ENCODE results near the gene TMEM72. TPM values are rescaled to one million over a fixed set of nuclear protein-coding genes. Genes with fewer than 3 reads are reported as not detected.

The TMEM72 gene
- polyA plus RNA-seq, 2 of the 4 experiments (the other 2 are of a cell fraction) = not detected

- 68% methylated on average over 6 of the region's 6 CpGs for WGBS (ENCODE audit: missing lambda C conversion rate)
- FAIRE-seq (no peak), DNase-seq (ENCODE audit: low read depth in 1 of 2, low spot score in 1 of 2) (no peak), ATAC-seq (no peak)
- ChIA-PET POLR2A (interaction anchor here (1.4 kb wide), 1 partner anchor 13 kb away, joined by 5 read pairs; the partner anchor contains the start of gene RASSF4), CTCF (interaction anchor here (0.6 to 9.7 kb wide), 6 partner anchors 9 to 1653 kb away, joined by 3 to 69 read pairs (median 4); no protein-coding TSS in a partner anchor)
- Histone ChIP-seq H3K9me3 (no peaks in the 10 kb centered on the region), H3K4me1 (peaks cover 14% of the 10 kb centered on the region), H3K4me3 (no peak overlapping the region), H3K27ac (no peak overlapping the region), H3K4me2 (no peak overlapping the region)
- no peak for TF ChIP-seq MAX (IDR thresholded peaks at IDR 0.05)
- TF ChIP-seq, protein P1, sequence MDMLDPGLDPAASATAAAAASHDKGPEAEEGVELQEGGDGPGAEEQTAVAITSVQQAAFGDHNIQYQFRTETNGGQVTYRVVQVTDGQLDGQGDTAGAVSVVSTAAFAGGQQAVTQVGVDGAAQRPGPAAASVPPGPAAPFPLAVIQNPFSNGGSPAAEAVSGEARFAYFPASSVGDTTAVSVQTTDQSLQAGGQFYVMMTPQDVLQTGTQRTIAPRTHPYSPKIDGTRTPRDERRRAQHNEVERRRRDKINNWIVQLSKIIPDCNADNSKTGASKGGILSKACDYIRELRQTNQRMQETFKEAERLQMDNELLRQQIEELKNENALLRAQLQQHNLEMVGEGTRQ (IDR thresholded peaks at IDR 0.05) = no peak
- no peak for TF ChIP-seq HOXB5 (CRISPR knock-in tag; IDR thresholded peaks at IDR 0.05)
- no peak for TF ChIP-seq NPAS2 (CRISPR knock-in tag; IDR thresholded peaks at IDR 0.05; ENCODE audit: borderline replicate concordance)
- TF ChIP-seq EHMT2 (IDR thresholded peaks at IDR 0.05; ENCODE audit: low read depth) = no peak
- no peak for TF ChIP-seq KDM5A (IDR thresholded peaks at IDR 0.05)
- TF ChIP-seq CHD2 (IDR thresholded peaks at IDR 0.05; ENCODE audit: low read length, partially characterized antibody) = no peak
Observed at GRCh38 chr10:44972874-44973306, 61.8 kb downstream of the TMEM72 start.

DNA sequence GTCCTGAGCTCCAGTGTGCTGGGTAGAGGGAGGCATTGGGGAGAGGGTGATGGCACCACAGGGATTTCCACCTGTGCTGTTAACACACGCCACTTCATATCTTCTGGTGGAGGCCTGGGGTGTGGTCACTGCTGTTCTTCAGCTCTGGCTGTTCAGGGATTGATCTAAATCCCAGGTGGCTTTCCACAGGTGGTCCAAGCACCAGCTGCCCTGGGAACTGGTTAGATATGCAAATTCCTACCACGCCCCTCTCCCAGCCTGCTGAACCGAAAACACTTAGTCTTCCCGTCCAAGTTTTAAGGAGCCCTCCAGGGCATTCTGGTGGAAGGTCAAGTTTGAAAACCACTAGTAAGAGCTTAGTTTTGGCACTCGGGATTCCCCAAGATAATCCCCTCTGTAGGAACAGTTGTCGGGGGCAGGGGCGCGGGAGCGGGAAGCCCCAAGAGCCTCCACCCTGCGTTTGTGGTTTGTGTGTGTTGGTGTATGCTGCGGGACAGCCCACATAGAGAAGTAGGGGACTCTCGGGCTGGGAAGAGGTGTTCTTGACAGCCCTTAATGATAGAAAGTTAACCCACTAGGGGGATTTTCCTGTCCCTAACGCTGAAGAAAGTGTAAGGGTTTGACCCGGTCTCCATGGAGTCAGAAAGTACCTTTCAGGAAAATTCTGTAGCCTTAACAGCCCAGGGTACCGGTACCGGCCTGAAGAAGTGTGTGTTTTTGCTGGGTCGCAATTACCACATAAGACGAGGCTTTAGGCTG is 62.4 kb downstream of the TMEM72 start:
- H3K4me3 ChIP-seq = no peak overlapping the region
- 95% methylated on average over 17 of the region's 18 CpGs for WGBS (ENCODE audit: missing lambda C conversion rate)
- no peak for TF ChIP-seq PBX3 (IDR thresholded peaks at IDR 0.05)
- no peak for TF ChIP-seq JUN (IDR thresholded peaks at IDR 0.05)
- no peak for TF ChIP-seq MYC (IDR thresholded peaks at IDR 0.05; ENCODE audit: borderline replicate concordance, low read length)
- no peak for TF ChIP-seq HEYL (CRISPR knock-in tag; IDR thresholded peaks at IDR 0.05)
- TF ChIP-seq NPAS2 (CRISPR knock-in tag; IDR thresholded peaks at IDR 0.05; ENCODE audit: borderline replicate concordance) = no peak
- TF ChIP-seq FOXS1 (CRISPR knock-in tag; IDR thresholded peaks at IDR 0.05) = no peak
- TF ChIP-seq CEBPB (IDR thresholded peaks at IDR 0.05) = no peak
- no peak for TF ChIP-seq TP53 (CRISPR knock-in tag; IDR thresholded peaks at IDR 0.05)
- TF ChIP-seq FOSL2 (IDR thresholded peaks at IDR 0.05) = no peak
- TF ChIP-seq FOSL2 (CRISPR knock-in tag; IDR thresholded peaks at IDR 0.05) = no peak
- TF ChIP-seq JUNB (IDR thresholded peaks at IDR 0.05) = no peak
- TF ChIP-seq CHD4 (IDR thresholded peaks at IDR 0.05; ENCODE audit: borderline replicate concordance) = no peak
- TF ChIP-seq GATA3 (IDR thresholded peaks at IDR 0.05; ENCODE audit: borderline replicate concordance) = no peak
- TF ChIP-seq EHMT2 (IDR thresholded peaks at IDR 0.05; ENCODE audit: low read depth) = no peak
- TF ChIP-seq CHD2 (IDR thresholded peaks at IDR 0.05; ENCODE audit: low read length, partially characterized antibody) = no peak
- no peak for TF ChIP-seq CBX2 (IDR thresholded peaks at IDR 0.05; ENCODE audit: borderline replicate concordance, low read depth)
- no peak for TF ChIP-seq TFCP2L1 (CRISPR knock-in tag; IDR thresholded peaks at IDR 0.05)
- H3K9me3 ChIP-seq = no peaks in the 10 kb centered on the region
- CTCF ChIA-PET = interaction anchor here (0.6 to 9.7 kb wide), 11 partner anchors 7 to 1653 kb away, joined by 3 to 69 read pairs (median 4); no protein-coding TSS in a partner anchor
- peaks cover 20% of the 10 kb centered on the region for H3K4me1 ChIP-seq
- no peak for DNase-seq (ENCODE audit: low read depth in 1 of 2, low spot score in 1 of 2)
- POLR2A ChIA-PET = interaction anchor here (0.6 to 1.4 kb wide), 2 partner anchors 9 to 14 kb away, joined by 3 to 5 read pairs; partner anchors contain the start of gene RASSF4
- H3K4me2 ChIP-seq = no peak overlapping the region
- peak overlapping the region in 1 of 2 experiments; percentile 90; a peak in 3 of 6 replicates for H3K27ac ChIP-seq
- no peak for ATAC-seq
- no peak for FAIRE-seq
